ENCODE measurements around the gene PSD4. TPM values are rescaled to one million over a fixed set of nuclear protein-coding genes. Genes with fewer than 3 reads are reported as not detected.

PSD4 gene
- total RNA-seq, 4 donors from 2014 or later: 2.8 to 14.8 (median 5.6) TPM

- TF ChIP-seq, protein P1, sequence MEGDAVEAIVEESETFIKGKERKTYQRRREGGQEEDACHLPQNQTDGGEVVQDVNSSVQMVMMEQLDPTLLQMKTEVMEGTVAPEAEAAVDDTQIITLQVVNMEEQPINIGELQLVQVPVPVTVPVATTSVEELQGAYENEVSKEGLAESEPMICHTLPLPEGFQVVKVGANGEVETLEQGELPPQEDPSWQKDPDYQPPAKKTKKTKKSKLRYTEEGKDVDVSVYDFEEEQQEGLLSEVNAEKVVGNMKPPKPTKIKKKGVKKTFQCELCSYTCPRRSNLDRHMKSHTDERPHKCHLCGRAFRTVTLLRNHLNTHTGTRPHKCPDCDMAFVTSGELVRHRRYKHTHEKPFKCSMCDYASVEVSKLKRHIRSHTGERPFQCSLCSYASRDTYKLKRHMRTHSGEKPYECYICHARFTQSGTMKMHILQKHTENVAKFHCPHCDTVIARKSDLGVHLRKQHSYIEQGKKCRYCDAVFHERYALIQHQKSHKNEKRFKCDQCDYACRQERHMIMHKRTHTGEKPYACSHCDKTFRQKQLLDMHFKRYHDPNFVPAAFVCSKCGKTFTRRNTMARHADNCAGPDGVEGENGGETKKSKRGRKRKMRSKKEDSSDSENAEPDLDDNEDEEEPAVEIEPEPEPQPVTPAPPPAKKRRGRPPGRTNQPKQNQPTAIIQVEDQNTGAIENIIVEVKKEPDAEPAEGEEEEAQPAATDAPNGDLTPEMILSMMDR (IDR thresholded peaks at IDR 0.05; ENCODE audit: low read depth): no peak
Observed at GRCh38 chr2:113148606-113149552, 24.9 kb upstream of the PSD4 start.

DNA sequence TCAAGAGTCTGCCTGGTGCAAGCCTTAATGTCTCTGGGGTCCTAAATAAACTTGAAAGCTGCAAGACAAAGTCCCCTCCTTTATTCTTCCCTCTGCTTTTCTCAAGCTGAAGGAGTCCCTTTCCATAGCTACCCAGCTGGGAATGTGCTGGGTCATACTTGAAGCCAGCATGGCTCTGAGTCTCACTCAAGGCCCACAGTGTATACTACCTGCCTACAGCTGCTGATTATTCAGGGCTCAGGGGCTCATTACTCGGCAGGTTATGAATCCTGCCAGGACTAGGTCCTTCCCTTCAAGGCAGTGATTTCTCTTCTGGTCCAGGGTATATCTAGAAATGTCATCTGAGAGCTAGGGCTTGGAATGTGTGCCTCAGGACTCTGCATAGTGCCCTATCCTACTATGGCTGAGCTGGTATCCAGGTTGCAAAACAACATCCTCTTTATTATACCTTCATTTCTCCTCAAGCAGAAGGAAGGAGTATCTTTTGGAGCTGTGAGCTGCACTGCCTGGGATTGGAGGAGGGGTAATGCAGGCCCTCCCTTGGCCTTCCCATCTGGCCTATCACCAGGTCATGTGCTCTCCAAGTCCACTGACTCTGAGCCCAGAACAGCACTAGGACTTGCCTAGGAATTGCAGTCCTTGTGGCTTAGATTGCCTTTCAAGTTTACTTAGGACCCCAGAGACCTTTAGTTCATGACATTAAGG lies 24.1 kb upstream of the PSD4 start:
- TF ChIP-seq, protein P1 (IDR thresholded peaks at IDR 0.05; ENCODE audit: low read depth): no peak

DNA sequence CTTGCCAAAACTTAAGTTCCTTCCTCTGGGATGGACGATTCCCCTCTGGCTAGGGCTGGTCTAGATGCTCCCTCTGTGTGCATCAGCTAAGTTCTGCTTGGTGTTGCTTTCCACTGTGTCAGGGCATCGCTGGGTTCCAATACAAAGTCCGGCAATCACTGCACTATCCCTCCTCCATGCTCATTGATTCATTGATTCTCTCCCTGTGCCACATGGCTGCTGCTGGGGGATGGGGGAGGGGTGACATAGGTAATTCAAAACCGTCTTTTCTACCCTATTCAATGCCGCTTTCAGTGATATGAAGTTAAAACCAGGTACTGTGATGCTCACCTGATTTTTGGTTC lies 23.5 kb upstream of the PSD4 start:
- TF ChIP-seq, protein P1 (IDR thresholded peaks at IDR 0.05; ENCODE audit: low read depth): no peak

DNA sequence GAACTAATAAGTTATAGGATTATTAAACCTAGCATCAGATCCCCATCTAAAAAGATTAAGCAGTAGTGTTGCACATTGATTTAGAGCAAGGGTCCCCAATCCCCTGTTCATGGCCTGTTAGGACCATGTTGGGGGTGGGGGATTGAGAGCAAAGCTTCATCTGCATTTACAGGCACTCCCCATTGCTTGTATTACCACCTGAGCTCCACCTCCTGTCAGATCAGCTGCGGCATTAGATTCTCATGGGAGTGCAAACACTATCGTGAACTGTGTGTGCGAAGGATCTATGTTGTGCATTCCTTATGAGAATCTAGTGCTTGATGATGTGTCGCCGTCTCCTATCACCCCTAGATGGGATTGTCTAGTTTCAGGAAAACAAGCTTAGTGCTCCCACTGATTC lies 18.4 kb upstream of the PSD4 start:
- TF ChIP-seq, protein P1 (IDR thresholded peaks at IDR 0.05; ENCODE audit: low read depth): no peak

DNA sequence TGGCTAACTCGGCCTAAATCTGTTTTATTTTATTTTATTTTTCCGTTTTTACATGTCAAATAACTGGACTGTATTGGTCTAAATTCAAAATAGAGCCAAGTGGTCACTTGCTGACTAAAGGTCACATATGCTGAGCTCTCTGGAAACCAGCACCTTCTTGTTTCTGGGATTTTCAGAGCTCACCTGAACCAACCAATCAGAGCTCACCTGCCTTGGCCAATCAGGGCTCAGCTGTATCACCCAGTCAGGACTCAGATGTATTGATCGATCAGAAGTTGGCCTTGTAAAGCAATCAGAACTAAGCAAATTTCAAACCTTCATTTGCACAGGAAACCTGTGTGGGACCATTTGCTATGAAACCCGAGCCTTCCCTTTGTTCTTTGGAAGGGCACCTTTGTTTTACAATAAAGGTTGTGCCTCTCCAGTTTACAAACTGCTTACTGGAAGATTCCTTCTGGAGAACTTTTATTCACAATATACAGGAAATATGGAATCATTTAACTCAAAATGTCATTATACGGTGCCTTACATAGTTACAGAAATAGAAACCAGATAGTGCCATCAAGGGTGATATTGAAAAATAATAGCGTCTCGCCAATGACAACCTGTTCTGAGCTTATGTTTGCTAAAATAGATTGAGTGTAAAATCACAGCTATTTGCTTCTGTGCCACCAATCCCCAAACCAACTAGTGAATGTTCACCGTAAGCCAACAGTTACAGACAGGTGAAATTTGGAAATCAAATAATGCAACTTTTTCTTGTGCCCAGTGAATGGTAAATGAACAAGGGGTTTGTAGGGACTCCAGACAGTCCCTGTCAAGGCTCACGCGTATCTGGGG lies 17.3 kb upstream of the PSD4 start:
- TF ChIP-seq, protein P1 (IDR thresholded peaks at IDR 0.05; ENCODE audit: low read depth): no peak

DNA sequence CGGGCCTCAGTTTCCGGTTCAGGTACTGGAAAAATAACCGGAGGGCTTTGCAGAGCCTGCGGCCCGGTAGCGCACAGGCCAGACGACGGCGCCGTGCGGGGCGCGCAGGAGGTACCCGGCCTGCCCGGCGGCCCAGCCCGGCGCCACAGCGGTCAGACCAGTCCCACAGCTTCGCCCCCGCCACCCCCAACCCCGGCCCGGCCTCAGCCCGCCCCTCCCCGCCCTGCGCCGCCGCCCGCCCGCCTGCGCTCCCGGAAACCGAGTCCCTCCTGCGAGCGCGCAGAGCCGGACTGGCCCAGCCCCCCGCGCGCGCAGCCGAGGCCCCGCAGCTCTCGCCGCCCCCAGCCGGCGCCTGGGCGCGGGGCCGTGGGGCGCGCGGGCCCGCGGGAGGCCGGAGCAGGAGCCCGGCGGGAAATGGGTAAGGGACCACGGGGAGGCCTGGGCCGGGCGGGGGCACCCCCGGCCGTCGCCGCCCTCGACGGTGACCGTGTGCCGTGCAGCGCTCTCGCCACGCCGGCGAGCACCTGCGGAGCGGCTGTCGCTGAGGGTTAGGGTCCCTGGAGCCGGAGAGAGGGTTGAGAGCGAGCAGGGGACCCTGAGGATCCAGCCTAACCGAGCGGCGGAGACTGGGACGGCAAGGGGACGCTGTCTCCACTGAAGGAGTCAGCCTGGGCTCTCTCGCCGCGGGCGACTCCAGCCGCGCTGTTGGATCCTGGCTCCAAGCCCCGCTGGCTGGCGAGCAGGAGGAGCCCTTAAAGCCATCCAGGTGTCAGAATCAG lies 16.5 kb upstream of the PSD4 start:
- TF ChIP-seq, protein P1 (IDR thresholded peaks at IDR 0.05; ENCODE audit: low read depth): no peak
